Astrocyte (in vitro differentiated cells and primary cell): Measurements from ENCODE around the gene PCGF3.

Experiments used
- EZH2 ChIP-seq: IDR thresholded peaks from 2 replicates; pipeline ENCODE4 v1.6.1; 2012; ENCODE audit warnings: mild to moderate bottlenecking, low read length, inconsistent platforms; ENCODE audit not compliant: insufficient read depth
- TF ChIP-seq, protein P1 (sequence below): IDR thresholded peaks from 2 replicates; pipeline ENCODE4 v1.5.1; 2011; ENCODE audit warnings: low read depth, mild to moderate bottlenecking, inconsistent platforms, low read length, moderate library complexity; ENCODE audit not compliant: insufficient read depth

DNA sequence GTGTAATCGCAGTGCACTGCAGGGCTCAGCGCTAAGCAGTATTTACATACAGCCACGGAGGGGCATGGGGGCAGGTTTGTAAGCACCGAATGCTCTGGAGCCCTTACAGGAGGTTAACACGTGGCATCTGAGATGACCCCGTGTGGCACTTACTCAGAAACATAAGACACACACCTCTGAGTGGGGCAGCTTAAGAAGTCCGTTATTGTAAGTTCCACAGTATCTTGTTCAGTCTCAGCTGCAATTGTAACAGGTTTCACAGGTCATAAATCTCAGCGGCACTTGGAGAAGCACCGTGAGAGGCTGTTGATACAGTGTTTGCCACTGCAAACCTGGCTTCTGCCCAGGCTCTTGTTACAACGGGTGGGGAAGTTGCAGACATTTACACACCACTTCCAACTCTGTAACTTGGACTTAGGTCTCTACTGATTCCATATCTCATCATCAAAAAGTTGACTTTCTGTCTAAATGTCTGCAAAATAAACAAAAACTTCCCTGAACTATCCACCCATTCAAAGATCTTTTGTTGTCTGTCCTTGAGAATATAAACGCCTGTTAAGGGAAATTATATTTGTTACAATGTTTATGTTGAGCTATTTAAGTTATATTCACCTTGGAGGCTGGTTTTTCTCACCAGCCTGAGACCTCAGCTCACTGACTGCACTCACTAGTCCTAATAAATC is 110.0 kb downstream of the PCGF3 start:
- TF ChIP-seq, protein P1, sequence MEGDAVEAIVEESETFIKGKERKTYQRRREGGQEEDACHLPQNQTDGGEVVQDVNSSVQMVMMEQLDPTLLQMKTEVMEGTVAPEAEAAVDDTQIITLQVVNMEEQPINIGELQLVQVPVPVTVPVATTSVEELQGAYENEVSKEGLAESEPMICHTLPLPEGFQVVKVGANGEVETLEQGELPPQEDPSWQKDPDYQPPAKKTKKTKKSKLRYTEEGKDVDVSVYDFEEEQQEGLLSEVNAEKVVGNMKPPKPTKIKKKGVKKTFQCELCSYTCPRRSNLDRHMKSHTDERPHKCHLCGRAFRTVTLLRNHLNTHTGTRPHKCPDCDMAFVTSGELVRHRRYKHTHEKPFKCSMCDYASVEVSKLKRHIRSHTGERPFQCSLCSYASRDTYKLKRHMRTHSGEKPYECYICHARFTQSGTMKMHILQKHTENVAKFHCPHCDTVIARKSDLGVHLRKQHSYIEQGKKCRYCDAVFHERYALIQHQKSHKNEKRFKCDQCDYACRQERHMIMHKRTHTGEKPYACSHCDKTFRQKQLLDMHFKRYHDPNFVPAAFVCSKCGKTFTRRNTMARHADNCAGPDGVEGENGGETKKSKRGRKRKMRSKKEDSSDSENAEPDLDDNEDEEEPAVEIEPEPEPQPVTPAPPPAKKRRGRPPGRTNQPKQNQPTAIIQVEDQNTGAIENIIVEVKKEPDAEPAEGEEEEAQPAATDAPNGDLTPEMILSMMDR: no peak
- no peak for TF ChIP-seq EZH2
